Muscle of back (tissue), 11 donors: ENCODE measurements around the gene GALNT9. TPM values are rescaled to one million over a fixed set of nuclear protein-coding genes. Genes with fewer than 3 reads are reported as not detected.
"Not testable (repeated sequence)": the region's sequence is repeated elsewhere in the genome, so short reads cannot be mapped to it uniquely, and the experiment has no call there.

Experiments
- DNase-seq, 3 donors: peaks; one replicate each; pipeline versions ENCODE4 v3.0.0 to v3.0.0-alpha.2; 2013
- polyA plus RNA-seq, 10 donors: library from polyadenylated mRNA; unstranded; fragments of 120-200 nt; gene quantifications; one replicate each; pipeline ENCODE4 v1.2.1, GENCODE V29; 2013; ENCODE audit not compliant: insufficient read length in 10 of 10

The GALNT9 gene
- polyA plus RNA-seq, 10 donors = 0.84 to 2.9 (median 1.6) TPM

DNA sequence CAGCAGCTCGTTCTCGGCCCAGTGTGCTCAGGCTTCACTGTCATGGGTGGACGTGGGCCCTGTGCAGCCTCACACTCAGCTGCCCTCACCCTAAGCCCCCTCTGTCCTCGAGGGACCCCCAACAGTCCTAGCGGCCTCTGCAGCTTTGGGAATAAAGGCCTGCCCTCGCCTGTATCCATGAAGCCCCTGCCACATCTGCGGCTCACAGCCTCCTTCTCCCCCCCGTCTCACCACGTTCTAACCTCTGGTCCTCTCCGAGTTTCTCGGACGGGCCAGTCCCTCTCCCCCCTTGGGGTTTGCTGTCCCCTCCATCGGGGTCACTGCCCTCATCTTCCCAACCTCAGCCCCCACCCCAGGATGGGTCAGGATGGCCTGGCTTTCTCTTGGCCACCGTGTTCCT is 30.2 kb upstream of the GALNT9 start:
- no peak for DNase-seq

DNA sequence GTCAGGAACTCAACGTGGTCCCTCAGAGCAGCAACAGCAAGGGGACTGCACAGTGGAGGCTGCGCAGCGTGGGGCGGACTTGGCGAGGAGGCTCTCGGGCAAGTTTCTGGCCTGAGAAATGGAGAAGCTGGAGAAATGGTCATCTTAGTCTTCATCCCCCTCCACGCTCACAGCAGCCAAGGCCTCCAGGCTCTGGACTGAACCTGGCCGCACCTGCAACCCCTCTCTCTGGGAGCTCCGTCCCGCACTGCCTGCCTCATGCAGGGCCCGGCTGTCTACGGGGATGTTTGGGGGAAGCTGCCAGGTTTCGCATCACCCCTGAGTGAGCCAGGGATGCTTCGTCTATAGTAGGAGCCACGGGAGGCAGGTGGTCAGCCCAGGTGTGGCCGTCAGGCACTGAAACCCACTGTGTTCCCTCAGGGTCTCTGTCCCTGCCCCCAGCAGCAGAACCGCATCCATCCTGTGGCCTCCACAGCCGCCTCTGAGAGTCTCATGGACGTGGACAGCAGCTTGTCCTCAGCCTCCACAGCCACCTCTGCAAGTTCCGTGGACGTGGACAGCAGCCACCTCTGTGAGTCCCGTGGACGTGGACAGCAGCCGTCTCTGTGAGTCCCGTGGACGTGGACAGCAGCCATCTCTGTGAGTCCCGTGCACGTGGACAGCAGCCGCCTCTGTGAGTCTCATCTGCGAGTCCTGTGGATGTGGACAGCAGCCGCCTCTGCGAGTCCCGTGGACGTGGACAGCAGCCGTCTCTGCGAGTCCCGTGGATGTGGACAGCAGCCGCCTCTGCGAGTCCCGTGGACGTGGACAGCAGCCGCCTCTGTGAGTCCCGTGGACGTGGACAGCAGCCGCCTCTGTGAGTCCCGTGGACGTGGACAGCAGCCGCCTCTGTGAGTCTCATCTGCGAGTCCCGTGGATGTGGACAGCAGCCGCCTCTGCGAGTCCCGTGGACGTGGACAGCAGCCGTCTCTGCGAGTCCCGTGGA is 29.1 kb upstream of the GALNT9 start:
- DNase-seq = not testable (repeated sequence)

DNA sequence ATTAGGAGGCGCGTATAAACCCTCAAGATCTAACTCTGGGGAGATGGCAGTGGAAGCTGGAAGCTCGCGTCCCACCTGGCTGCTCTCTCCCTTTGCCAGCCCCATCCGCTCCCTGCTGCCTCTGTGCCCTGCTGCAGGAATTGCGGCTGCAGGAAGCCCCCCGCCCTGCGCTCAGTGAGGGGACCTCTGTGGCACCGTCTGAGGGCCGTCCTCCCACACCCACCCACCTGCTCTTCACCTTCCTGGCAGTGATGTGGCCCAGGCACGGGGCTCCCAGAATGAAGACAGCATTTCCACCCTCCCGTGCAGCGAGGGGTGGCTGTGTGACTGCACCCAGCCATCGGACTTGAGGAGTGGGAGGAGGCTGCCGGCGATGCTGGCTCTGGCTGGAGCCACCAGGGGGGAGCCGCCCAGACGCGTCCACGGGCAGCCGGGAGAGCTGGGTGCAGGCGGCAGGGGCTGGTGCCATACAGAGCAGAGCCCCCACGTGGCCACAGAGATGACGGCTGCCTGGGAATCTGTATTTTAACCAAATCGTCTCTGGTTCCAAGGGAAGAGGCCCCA is 28.3 kb upstream of the GALNT9 start:
- DNase-seq = no peak

DNA sequence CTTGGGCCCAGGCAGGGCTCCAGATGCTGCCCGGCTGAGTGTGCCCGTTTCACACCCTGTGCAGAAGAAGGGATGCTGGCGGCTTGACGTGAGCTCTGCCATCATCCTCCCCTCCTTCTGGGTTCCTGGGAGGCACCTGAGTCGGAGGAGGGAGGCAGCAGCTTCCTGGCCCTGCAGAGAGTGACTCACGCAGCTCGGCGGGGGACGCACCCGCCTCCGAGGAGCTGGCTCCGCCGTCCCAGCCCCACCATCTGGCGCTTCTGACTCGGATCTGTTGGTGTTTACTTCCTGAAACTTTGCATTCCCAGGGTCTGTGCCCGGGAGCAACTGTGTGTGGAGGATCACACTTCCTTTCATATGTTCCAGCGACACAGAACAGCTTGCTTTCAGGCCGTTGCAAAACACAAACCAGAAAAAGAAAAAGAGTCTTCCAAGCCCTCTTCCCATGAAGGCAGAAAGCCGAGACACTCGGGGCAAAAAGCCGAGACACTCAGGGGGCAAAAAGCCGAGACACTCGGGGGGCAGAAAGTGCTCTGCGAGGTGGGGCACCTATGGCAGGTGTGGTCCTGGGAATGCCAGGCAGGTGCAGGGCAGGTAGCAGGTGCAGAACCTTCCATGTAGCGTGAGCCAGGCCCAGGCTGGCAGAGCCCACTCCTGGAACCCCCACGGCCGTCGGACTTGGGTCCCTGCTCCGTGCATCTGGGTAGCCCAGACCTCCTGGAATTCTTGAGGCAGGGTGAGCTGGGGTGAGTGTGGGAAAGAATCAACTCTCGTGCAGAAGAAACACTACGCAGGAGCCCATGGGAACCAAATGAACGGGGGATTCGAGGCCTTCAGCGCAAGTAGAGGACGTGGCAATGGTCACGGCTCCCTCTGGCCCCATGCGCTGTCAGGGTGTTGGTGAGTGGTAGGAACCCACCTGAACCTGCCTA is 27.6 kb upstream of the GALNT9 start:
- peak; percentile 28 to 76 (median 33) for DNase-seq

DNA sequence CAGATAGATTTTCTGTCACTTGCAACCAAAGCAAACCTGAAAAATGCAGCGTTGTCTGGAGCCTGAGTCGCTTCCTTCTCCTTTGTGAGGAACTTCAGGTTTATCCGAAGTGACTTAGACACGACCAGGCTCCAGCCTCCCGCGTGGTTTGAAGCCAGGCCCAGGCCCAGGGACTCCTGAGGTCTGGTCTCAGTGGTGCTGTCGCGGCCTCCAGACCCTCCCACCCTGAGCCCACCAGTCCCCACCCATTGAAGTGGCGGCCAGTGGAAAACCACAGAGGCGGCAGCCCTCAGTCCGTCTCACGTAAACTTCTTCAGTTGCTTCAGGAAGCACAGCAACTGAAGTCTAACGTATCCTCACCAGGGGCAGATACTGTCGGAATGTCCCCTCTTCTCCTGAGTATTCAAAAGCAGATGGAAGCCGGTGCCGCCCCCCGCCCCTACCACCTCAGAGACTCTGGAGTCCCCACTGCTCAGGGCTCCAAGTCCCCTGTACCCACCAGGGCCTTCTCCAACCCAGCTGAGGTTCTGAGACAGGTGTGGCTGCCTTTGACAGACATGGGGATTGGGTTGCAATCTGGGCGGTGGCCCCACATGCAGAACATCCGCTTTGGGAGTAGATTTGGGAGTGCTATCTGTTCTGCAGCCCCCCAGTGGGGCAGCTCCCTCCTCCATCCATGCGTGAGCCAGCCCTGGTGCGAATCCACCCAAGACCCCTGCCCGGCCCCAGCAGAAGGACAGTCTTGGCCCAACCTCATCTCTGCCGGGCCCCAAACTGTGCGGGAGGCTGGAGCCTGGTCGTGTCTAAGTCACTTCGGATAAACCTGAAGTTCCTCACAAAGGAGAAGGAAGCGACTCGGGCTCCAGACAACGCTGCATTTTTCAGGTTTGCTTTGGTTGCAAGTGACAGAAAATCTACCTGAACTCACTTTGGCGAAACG is 26.6 kb upstream of the GALNT9 start:
- DNase-seq = no peak

DNA sequence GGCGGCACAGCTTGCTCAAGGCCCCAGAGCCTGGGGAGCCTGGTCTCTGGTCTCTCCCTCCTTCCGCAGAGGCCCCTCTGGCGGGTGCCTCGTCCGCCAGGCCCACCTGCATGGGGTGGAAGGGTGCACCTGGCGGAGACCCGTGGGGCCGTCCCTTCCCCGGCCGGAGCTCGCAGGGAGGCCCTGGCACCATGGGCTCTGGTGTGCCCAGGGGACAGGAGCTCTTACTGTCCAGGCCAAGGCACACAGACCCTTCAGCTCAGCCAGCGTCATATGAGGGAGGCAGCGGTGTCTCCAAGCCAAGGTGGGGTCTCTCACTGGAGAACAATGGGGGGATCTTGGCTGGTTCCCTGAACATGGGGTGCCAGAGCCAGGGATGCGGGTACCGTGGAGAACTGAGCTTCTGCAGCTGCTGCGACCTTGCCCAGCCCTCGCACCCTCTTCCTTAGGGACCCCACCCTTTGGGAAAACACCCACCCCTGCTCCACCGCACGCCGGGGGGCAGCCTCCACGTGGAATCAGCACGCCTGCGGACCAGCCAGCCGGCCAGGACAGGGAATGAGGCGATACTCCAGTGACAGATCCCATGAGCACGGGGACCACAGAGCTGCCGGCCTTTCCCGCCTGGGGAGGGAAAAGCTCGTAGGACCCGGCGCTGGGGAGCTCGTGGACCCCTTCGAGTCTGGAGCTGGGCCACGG is 25.7 kb upstream of the GALNT9 start:
- DNase-seq = no peak

DNA sequence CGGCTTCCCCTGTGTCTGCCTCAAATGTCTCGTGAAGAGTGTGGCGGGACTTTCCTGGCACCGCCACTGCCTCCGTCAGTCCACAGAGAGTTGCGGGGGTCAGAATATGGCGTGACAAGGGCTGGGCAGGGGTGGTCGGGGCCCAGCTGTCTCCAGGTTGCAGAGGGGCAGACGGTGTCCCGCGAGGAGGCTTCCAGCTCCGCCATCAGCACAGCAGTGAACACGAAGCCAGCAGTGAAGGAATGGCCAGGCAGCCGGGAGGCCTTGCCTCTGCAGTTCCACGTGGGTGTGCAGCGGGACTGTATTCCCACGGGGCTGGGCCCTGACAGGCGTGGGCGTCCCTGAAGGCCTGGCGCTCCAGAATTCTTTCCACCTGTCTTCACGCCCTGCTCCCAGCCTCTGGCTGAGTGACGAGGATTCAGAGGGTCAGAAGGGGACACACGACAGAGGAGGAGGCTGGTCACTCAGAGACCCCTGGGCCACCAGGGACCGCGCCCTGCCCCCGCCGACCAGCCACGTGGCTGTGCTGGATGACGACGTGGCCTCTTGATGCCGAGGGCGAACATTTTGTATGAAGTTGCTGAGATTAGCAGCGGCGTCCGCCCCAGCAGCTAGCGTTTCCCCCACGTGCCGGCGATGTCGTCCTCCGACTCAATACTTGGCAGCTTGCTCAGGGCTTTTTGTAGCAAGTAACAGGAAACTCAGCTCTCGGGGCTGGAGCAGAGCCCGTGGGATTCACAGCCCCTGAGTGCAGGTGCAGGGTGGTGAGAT is 25.0 kb upstream of the GALNT9 start:
- DNase-seq = peak in 1 of 3 donors; percentile 44

DNA sequence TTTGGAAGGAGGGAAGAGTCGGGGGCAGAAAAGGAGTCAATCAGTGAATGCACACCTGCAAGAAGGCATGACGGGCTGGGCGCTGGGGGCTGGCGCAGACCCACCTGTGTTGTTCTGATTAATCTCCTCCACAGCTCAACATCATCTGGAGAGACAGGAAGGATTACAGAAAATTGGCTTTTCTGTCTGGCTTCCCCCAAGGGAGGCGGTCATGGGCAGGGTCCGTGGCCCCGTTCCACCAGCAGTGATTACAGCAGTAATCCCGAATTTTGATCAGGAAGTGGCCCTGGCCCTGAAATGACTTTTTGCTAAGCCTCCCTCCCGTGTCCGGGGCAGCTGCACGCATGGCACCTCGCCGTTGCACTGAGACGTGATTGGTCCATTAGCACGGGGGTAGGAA is 24.4 kb upstream of the GALNT9 start:
- DNase-seq = no peak

DNA sequence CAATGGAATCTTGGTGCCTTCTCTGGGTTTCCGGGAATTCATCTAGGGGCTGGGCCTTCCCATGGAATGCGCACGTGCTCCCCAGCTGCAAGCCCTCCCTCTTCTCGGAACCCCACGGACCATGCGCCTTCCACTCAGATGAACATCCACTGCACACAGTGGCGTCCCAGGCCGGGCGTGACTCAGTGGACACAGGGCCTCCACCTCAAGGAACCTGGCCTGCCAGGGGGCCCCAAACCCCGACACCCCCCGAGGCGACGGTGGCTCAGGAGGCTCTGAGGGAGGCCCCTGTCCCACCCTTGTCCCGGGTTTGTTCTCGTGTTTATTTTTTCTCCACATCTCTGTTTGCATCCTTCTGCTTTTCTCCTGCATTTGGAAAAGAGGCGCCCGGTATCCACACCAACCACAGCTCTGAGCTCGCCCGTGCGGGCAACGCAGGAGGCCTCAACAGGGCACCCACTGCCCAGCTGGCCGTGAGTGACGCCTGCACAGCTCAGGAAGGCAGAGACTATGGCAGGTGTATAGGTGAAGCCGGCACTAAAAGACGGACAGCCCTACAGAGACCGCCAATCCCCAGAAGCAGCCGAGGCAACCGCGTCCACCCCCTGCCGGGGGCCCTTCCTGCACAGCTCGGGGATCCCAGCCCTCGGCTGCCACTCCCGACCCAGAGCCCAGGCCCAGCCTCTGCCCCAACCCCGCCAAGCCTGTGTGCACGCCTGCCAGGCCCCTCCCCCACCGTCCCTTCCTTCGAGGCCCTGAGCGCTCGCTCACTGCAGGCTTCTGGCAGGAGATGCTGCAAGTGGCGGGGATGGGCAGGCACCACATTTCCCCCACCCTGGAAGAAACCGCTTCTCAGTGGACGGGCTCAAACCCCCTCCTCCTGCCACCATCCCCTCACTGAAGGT is 23.8 kb upstream of the GALNT9 start:
- no peak for DNase-seq

DNA sequence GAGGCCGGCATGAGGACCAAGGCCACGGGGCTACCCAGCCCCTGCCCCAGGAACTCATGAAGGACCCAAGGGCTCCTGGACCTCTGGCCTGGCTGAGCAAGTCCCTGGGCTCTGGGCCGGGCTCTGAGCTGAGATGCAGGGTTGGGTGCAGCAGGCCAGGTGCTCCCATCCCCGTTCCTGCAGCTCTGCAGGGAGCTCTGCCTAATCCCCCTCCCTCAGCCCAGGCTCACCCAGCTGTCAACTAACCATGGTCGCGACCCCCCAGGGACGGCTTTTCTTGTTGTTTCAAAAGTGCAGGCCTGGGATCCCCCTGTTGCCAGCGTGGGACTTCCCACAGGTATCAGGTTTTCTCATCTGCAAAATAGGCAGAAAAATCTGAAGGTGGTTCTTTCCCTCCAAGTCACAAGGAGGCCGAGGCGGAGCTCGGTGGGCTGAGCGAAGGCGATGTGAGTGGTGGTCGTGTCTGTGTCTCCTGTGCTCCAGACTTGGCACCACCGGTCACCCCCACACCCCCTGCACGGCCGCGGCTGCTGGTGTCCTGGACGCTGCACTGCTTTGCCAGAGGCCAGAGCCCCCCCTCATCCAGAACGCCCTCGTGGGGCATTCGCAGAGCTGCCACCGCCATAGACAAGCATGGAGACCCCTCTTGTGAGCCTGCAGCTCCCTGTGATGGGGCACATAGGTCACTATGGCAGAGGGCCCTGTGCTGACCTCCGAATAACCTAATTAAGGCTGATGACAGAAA is 22.5 kb upstream of the GALNT9 start:
- no peak for DNase-seq

DNA sequence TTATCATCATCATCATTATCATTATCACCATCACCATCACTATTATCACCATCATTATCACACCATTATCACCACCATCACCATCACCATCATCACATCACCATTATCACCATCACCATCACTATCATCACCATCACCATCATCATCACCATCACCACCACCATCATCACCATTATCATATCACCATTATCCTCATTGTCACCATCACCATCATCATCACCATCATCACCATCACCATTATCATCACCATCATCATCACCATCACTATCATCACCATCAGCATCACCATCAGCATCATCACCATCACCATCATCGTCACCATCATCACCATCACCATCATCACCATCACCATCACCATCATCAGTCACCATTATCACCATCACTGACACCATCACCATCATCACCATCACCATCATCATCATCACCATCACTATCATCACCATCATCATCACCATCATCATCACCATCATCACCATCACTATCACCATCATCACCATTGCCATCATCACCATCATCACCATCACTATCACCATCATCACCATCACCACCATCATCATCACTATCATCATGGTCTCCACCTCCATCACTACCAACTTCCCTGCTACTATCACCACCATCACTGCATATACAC is 20.2 kb upstream of the GALNT9 start:
- no peak for DNase-seq

DNA sequence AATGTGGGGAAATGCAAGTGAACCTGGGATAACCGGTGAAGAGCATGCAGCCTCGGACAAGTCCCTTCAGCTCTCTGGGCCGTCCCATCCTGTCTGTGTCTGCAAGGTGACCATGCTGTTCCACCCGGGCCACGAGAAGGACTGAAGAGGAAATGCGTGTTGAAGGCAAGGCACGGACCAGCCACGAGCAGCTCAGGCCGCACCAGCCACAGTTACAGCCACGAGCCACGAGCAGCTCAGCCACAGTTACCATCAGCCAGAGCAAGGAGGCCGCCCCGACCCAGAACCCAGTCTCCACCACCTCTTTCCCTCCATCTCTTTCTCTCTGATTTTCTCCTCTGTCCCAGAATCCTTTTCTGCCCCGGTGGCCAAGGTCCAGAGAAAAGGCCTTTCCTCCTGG is 18.8 kb upstream of the GALNT9 start:
- DNase-seq = no peak

DNA sequence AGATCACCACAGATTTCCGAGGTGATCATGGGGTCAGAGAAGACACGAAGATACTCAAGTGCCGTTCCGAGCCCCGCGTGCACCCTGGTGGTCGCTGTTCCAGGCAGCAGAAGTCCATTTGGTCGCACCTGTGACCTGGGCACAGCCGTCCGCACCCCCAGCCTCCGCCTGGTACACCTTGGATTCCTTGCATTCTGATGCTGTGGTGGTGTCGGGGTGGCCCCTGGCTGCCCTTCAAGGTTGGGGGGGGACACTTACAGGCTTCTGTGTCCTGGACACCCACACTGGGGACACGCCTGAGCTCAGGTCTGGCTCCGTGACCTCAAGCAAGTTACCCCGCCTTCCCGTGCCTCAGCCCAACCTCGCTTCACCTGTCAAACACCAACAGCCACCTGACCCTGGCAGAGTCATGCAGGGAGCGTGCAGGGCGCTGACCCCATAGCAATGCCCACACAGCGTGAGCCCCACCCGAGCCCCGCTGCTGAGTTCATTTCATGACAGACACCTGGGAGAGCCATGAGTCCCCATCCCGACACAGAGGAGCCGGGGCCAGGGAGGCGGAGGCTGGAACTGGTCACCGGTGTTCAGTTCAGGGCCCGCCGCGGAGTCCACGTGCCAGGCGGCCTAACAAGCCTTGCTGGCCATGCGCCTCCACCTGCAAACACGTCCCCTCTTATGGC is 17.9 kb upstream of the GALNT9 start:
- no peak for DNase-seq

DNA sequence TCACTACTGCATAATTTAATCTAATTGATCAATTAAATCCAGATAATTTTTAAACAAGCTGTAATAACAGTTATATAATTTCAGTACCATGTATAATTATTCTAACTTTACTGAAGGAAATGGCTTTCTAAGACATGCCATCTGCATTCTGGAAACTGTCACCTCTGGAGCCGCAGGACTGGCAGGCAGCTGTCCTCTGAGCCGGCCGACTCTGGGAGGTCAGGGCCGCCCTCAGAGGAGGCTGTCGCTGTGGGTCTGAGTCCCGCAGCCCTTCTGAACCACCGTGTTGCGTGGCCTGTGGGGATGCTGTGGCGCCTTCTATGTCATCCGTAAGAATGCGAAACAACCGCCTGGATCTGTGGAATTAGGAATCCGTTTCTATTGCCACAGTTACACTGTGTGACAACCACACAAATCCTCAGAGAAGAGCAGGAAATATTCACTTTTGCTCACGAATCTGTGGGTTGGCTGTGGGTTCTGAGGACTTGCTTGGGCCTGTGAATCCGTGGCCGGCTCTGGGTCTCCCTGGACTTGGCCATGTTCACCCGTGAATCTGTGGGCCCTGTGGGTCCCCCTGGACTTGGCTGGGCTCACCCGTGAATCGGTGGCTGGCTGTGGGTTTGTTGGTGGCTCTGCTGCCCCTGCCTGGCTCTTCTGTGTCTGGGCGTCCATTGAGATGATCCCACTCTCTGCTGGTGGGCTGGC is 17.2 kb upstream of the GALNT9 start:
- no peak for DNase-seq

DNA sequence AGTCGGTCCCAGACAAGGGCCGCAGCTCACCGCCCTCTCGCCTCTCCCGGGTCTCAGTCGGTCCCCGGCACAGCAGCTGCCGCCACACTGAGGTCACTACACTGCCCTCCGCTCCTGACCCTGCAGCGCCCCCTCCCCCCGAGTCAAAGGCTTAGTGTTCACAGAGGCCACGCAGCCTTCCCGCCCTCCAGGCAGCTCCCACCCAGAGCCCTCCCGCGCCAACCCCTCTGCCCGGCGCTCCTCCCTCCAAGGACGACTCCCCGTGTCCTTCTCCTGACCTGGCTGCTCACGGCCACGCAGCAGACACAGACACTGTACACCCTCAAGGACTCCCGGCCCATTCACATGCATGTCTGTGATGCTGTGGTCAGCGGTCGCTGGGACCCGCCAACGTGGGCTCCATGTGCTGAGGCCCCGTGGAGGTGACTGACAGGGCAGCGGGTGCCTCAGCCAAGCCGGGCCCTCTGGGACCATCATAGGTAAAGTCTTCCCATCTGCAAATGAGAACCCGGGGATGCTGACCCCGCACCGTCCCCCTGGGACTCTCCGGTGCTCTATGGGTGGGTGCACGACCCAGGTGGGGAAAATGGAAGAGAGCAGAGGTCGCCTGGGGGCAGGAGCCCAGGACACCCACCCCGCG is 16.3 kb upstream of the GALNT9 start:
- DNase-seq = no peak
